Epithelial cell of proximal tubule (primary cell): Measurements from ENCODE around the gene MOB3B. TPM values are rescaled to one million over a fixed set of nuclear protein-coding genes. Genes with fewer than 3 reads are reported as not detected.

Experiments
- DNase-seq: peaks from one replicate; pipeline ENCODE4 v3.0.0-alpha.2; 2011; ENCODE audit warnings: low read depth
- H3K4me3 ChIP-seq: 2 replicates; pipeline ENCODE4 v1.5.1; 2011; ENCODE audit warnings: low read depth, mild to moderate bottlenecking, low read length
- total RNA-seq: library from RNA; depleted of rRNA; stranded (reverse); fragments of >200 nt; gene quantifications from 2 replicates; pipeline ENCODE4 v1.2.3, GENCODE V29; 2015
- TF ChIP-seq, protein P1 (sequence below): conservative IDR thresholded peaks from 2 replicates; pipeline ENCODE4 v1.5.1; 2012; ENCODE audit warnings: low read depth, mild to moderate bottlenecking, low read length

Gene MOB3B
- total RNA-seq, 1 donor from 2014 or later, result 2.9 TPM

DNA sequence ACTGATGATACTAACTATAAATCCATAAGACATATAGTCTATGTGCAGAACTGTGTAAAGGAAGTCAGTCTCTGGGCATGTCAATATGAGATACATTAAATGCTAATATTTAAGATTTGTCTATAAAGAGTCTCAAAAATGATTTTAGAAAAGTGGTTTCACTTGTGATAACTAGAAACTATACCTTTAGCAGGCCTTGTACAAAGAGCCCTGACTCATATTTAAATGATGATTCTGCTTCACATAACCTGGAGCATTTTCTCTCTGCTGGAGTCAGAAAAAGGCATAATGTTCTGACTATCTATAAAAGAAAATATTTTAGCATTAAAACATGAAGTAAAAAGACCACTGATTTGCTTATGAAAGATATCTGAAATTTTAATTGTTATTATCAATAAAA lies 28.7 kb upstream of the MOB3B start:
- H3K4me3 ChIP-seq, result no peak overlapping the region
- TF ChIP-seq, protein P1, sequence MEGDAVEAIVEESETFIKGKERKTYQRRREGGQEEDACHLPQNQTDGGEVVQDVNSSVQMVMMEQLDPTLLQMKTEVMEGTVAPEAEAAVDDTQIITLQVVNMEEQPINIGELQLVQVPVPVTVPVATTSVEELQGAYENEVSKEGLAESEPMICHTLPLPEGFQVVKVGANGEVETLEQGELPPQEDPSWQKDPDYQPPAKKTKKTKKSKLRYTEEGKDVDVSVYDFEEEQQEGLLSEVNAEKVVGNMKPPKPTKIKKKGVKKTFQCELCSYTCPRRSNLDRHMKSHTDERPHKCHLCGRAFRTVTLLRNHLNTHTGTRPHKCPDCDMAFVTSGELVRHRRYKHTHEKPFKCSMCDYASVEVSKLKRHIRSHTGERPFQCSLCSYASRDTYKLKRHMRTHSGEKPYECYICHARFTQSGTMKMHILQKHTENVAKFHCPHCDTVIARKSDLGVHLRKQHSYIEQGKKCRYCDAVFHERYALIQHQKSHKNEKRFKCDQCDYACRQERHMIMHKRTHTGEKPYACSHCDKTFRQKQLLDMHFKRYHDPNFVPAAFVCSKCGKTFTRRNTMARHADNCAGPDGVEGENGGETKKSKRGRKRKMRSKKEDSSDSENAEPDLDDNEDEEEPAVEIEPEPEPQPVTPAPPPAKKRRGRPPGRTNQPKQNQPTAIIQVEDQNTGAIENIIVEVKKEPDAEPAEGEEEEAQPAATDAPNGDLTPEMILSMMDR, result no peak
- DNase-seq, result no peak

DNA sequence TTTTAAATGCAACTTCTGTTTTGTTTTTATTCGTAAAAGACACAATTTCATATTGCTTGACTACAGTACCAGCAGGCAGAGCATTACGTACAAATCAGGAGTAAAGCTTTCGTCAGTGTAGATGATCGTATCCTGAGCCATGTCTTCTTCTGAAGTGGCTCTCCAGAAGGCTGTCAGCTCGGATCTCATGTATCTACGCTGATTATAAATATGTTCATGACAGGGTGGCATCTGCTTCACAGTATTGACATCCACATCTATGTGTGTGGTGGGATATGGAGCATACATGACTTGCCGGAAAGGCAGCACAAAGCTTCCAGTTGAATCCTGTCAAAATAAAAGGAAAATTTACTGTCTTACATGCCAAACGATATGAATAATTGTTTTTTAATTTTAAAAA lies 26.9 kb upstream of the MOB3B start:
- no peak for DNase-seq
- TF ChIP-seq, protein P1, result no peak

DNA sequence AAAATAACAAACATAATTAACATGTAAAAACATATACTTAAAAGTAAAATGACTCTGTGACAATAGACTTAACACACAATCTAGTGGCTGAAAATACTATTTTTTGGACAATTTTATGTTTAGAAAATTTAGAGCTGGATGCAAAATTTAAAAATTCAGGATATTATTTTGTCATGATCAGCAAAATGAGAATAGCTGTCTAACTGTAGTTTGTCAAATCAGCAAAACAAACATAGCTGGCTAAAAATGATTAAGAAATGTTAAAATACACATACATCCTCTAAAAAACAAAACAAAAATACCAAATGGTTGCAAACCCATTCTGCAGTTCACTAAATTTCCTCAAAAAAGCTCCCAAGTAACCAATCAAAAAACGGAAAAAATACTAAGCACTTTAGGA lies 25.1 kb upstream of the MOB3B start:
- H3K4me3 ChIP-seq, result no peak overlapping the region
- TF ChIP-seq, protein P1, result no peak
- DNase-seq, result no peak

More for the DNA sequence above, 26.9 kb upstream of the MOB3B start:
- H3K4me3 ChIP-seq, result no peak overlapping the region

DNA sequence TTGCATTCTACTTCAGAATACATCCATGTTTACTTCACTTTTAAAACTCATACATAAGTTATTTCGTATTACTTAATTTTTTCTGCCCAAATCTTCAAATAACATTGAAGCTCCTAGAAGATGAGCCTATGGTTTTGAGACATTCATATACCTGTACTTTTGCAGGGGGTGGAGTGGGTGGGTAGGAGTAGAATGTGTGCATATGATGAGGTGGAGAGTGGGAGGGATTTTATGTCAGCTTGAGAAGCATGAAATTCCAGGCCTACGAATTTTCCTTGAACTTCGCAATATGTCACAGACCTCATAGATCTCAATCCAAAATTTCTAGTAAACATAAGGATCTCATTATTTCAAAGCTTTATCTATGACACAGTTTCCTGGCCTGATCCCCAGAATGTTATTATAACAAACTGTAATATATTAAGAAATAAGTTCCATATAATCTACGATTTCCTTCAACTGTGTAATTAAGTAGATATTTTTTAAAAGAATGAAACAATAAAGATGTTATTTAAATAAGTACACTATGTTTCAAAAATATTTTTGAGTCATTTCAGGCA lies 19.7 kb upstream of the MOB3B start:
- TF ChIP-seq, protein P1, result no peak
- no peak overlapping the region for H3K4me3 ChIP-seq
- no peak for DNase-seq

DNA sequence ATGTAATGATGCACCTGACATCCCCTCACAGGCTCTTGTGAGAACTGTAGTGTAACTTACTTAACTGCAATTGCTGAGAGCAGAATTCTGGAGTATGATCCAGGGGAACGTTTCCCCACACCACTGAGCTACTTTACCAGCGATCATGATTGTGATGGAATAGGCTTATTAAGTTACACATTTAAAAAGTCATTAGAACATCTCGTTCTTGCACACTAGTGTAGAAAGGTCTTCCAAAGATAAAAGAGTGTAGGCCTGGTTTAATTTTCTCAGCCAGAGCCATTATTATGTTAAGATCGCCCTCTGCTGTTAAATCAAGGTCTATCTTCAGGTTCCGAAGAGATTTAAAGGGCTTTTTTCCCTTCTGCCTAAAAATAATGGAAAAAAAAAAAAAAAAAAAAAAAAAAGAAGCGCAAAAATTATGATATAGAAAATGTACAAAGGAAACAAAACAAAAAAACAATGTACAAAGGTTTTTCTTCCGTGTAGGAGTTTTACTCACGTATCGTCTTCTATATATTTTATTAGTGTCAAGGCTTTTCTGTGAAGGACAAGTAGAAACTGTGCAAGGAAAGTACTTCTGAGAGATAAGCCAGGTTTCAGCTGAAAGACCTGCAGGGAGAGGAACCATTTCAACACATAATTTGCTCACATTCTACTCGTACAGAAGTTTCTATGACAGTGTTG lies 18.6 kb upstream of the MOB3B start:
- DNase-seq, result no peak
- TF ChIP-seq, protein P1, result peak; percentile 61
- no peak overlapping the region for H3K4me3 ChIP-seq

DNA sequence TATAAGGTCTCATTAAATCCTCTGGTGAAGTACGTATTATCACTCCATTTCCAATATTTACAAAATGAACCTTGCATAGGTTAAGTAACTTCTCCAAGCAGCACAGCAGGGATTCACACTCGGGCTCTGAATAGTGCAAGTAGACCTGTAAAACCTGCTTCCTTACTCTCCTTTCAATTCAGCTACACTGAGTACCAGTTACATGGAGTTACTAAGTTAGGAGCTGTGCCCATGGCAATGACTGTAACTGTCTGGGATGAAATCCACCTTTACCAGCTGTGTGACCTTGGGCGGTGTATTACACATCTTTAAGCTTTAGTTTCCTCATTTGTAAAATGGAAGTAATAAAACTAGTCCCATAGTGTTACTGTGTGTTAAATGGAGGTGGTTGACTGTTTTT lies 15.9 kb upstream of the MOB3B start:
- no peak for DNase-seq
- TF ChIP-seq, protein P1, result no peak
- no peak overlapping the region for H3K4me3 ChIP-seq

DNA sequence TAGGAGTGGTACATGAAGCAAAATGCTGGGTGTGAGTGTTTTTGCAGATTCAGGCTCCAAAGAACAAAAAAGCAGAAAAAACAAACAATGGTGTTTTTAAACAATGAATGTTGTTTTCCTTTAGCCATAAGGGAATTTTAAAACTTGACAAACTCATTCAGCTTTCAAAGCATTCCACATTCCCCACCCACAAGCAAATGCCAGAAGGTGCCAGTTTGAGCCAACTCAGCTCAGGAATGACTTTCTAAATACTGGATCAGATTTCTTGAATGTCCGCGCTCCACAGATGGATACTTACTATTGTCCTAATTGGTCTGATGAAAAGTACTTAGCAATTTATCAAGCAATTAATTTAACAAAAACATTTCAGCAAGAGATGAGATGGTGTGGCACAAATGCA lies 12.9 kb upstream of the MOB3B start:
- TF ChIP-seq, protein P1, result no peak
- no peak for DNase-seq
- no peak overlapping the region for H3K4me3 ChIP-seq
